Retinal pigment epithelial cell (primary cell): ENCODE measurements around the gene ACER1.

Experiments
- DNase-seq: peaks from one replicate; pipeline ENCODE4 v3.0.0-alpha.2; 2010; ENCODE audit warnings: low read depth
- H3K4me3 ChIP-seq: 2 replicates; pipeline ENCODE4 v1.5.1; 2011; ENCODE audit warnings: mild to moderate bottlenecking, low read length, control low read depth, moderate library complexity
- TF ChIP-seq, protein P1 (sequence below): conservative IDR thresholded peaks from 2 replicates; pipeline ENCODE4 v1.5.1; 2011; ENCODE audit warnings: low read depth, low read length, control low read depth, inconsistent platforms

Gene ACER1

GRCh38 chr19:6375411-6376010 lies 42.1 kb upstream of the ACER1 start, which contains the start of gene PSPN:
TSS of gene PSPN (minus strand) at chr19:6375933. CDS start at chr19:6375849, 84 bp downstream.
- TF ChIP-seq, protein P1, sequence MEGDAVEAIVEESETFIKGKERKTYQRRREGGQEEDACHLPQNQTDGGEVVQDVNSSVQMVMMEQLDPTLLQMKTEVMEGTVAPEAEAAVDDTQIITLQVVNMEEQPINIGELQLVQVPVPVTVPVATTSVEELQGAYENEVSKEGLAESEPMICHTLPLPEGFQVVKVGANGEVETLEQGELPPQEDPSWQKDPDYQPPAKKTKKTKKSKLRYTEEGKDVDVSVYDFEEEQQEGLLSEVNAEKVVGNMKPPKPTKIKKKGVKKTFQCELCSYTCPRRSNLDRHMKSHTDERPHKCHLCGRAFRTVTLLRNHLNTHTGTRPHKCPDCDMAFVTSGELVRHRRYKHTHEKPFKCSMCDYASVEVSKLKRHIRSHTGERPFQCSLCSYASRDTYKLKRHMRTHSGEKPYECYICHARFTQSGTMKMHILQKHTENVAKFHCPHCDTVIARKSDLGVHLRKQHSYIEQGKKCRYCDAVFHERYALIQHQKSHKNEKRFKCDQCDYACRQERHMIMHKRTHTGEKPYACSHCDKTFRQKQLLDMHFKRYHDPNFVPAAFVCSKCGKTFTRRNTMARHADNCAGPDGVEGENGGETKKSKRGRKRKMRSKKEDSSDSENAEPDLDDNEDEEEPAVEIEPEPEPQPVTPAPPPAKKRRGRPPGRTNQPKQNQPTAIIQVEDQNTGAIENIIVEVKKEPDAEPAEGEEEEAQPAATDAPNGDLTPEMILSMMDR: no peak
- no peak within 1 kb of the TSS for H3K4me3 ChIP-seq
- DNase-seq: no peak

- no peak for DNase-seq
- no peak overlapping the region for H3K4me3 ChIP-seq
- TF ChIP-seq, protein P1: no peak
Observed at GRCh38 chr19:6374711-6375410, 41.4 kb upstream of the ACER1 start.

- DNase-seq: no peak
- TF ChIP-seq, protein P1: no peak
- no peak overlapping the region for H3K4me3 ChIP-seq
Observed at GRCh38 chr19:6374161-6374709, 40.8 kb upstream of the ACER1 start.

DNA sequence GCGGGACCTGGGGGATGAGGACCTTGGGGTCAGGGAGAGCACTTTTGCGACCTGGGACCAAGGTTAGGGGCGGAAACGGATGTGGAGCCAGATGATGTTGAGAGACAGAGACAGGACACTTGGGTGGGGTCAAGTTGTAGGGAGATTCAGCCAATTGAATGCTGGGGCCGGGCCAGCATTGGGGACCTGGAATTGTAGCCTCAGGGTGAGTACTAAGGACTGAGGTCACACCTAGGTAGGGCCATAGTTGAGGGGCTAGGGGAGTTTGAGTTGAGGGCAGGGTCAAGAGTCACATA lies 40.3 kb upstream of the ACER1 start:
- no peak for DNase-seq
- H3K4me3 ChIP-seq: peak overlapping the region; percentile 52
- TF ChIP-seq, protein P1: no peak

GRCh38 chr19:6373096-6373812 lies 39.8 kb upstream of the ACER1 start:
- TF ChIP-seq, protein P1: no peak
- peak overlapping the region; percentile 69 for H3K4me3 ChIP-seq
- peak; percentile 87 for DNase-seq

GRCh38 chr19:6372594-6373095 lies 39.2 kb upstream of the ACER1 start, which contains the start of gene ALKBH7:
TSS of gene ALKBH7 (plus strand) at chr19:6372794. CDS start at chr19:6372821, 27 bp downstream.
- TF ChIP-seq, protein P1: no peak
- DNase-seq: peak; percentile 100
- H3K4me3 ChIP-seq: peak within 1 kb of the TSS; percentile 69
